ENCODE results near the gene ZRANB1.

The ZRANB1 gene

DNA sequence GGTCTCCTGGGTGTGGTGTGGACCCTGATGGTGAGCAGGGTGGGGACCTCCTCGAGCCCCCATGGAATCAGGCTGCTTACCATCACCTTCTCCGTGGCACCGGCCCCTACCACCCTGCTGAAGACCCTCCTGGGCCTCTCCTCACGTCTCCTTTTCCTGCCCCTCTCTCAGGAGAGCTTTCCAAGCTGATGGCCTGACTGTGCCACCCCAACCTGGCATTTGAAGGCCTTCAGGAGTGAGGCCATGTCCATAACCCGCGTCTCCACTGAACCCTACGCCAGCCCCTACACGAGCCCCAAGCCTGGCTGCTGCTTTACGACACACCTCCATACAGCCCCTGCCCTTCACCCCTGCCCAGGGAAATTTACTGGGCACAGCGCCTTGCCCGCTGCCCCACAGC is 55.4 kb downstream of the ZRANB1 start:
- Histone ChIP-seq H3K4me3 (ENCODE audit: low read depth, low read length, poor library complexity, severe bottlenecking) (no peak overlapping the region), H3K27ac (ENCODE audit: low read depth, low read length, poor library complexity, severe bottlenecking) (no peak overlapping the region), H3K9ac (ENCODE audit: low read length) (no peak overlapping the region), H3K4me1 (ENCODE audit: insufficient read depth, low read length, severe bottlenecking) (no peaks in the 10 kb centered on the region), H3K9me3 (ENCODE audit: low read length) (no peaks in the 10 kb centered on the region), H3F3A (ENCODE audit: insufficient read depth, low read length) (no peaks in the 10 kb centered on the region), H4K20me1 (ENCODE audit: insufficient read depth, low read length) (no peaks in the 10 kb centered on the region), H3K36me3 (ENCODE audit: insufficient read depth, low read length) (no peaks in the 10 kb centered on the region), H2AFZ (ENCODE audit: low read length) (no peak overlapping the region), H3K27me3 (ENCODE audit: insufficient read depth, low read length) (no peaks in the 10 kb centered on the region; the same call in 1 of the 2 replicates), H3K4me2 (ENCODE audit: low read length) (no peak overlapping the region), H3K9me2 (ENCODE audit: low read depth, low read length) (no peaks in the 10 kb centered on the region), H3K79me2 (ENCODE audit: insufficient read depth, low read length) (no peaks in the 10 kb centered on the region)
- TF ChIP-seq, protein P1, sequence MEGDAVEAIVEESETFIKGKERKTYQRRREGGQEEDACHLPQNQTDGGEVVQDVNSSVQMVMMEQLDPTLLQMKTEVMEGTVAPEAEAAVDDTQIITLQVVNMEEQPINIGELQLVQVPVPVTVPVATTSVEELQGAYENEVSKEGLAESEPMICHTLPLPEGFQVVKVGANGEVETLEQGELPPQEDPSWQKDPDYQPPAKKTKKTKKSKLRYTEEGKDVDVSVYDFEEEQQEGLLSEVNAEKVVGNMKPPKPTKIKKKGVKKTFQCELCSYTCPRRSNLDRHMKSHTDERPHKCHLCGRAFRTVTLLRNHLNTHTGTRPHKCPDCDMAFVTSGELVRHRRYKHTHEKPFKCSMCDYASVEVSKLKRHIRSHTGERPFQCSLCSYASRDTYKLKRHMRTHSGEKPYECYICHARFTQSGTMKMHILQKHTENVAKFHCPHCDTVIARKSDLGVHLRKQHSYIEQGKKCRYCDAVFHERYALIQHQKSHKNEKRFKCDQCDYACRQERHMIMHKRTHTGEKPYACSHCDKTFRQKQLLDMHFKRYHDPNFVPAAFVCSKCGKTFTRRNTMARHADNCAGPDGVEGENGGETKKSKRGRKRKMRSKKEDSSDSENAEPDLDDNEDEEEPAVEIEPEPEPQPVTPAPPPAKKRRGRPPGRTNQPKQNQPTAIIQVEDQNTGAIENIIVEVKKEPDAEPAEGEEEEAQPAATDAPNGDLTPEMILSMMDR (IDR thresholded peaks at IDR 0.05; ENCODE audit: low read length): no peak
- TF ChIP-seq EZH2 (IDR thresholded peaks at IDR 0.05; ENCODE audit: borderline replicate concordance, low read length): no peak

DNA sequence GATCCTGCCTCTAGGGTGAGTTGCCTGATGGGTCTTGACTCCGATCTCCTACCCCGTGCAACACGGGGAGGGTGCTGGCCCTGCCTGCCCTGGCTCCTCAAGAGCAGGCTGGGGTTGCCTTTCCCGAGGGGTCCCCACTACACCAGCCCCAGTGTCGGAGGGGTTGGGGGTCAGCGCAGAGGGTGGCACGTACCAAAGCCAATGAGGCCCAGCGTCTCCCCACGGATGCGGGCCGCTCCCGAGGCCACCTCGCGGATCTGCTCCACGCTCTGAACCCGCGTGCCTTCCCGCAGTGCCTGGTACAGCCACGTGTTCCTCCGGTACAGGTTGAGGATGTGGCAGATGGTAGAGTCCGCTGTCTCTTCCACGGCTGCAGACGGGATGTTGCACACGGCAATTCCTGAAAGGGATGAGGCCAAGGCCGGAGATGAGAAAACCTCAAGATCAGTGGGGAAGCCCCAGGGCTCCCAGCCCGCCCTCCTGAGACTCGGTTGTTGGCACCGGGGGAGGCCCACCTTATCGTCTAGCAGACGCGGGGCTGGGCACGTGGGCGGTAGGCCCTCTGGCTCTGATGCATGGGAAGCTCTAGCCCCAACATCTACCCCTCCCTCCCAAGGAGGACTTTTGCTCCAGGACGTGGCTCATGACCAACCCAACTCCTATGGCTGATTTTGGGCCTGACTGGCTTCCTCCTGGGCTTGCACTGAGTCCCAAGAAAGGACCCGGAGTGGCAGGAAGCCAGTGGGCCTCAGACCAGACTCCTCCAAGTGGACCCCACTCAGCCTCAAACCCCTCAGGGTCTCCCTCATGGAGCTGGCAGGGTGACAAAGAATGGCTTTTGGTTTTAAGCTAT is 56.1 kb downstream of the ZRANB1 start:
- H3K27ac ChIP-seq (ENCODE audit: low read depth, low read length, poor library complexity, severe bottlenecking): no peak overlapping the region
- no peaks in the 10 kb centered on the region for H3K9me3 ChIP-seq (ENCODE audit: low read length)
- H3K4me3 ChIP-seq (ENCODE audit: low read depth, low read length, poor library complexity, severe bottlenecking): no peak overlapping the region
- H2AFZ ChIP-seq (ENCODE audit: low read length): no peak overlapping the region
- H3F3A ChIP-seq (ENCODE audit: insufficient read depth, low read length): no peaks in the 10 kb centered on the region
- no peaks in the 10 kb centered on the region for H3K79me2 ChIP-seq (ENCODE audit: insufficient read depth, low read length)
- H3K36me3 ChIP-seq (ENCODE audit: insufficient read depth, low read length): no peaks in the 10 kb centered on the region
- H4K20me1 ChIP-seq (ENCODE audit: insufficient read depth, low read length): no peaks in the 10 kb centered on the region
- H3K9me2 ChIP-seq (ENCODE audit: low read depth, low read length): no peaks in the 10 kb centered on the region
- TF ChIP-seq, protein P1 (IDR thresholded peaks at IDR 0.05; ENCODE audit: low read length): no peak
- H3K9ac ChIP-seq (ENCODE audit: low read length): no peak overlapping the region
- no peaks in the 10 kb centered on the region for H3K4me1 ChIP-seq (ENCODE audit: insufficient read depth, low read length, severe bottlenecking)
- H3K4me2 ChIP-seq (ENCODE audit: low read length): no peak overlapping the region
- H3K27me3 ChIP-seq (ENCODE audit: insufficient read depth, low read length): no peaks in the 10 kb centered on the region; the same call in 1 of the 2 replicates

DNA sequence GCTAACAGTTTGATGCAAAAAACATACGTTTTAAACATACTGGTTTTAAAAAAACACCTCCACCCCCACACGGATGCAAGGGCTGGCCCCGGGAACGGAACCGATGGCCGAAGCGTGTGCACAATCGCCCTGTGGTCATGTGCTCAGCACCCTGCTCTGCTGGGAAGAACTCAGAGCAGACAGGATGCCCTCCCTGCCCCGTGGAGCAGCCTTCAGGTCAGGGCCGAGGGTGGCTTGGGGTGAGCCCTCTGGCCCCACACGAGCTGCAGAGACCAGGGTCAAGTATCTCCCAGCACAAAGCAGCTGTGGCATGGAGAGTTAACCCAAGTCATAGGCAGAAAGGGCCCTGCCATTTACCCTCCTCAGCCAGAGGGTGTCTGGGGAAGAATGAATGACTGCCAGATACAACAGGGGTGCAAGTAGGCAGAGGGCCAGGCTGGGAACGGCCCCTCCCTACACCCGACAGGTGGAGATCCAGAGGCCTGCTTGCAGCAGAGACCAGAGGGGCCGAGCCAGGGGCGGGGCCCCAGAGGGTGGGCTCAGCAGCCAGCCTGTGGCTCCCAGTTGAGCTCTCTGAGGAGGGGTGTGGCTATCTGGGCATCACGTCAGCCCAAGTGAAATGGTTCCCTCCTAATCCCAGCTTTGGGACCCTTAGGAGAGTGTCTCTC is 56.8 kb downstream of the ZRANB1 start:
- Histone ChIP-seq H3K9me2 (ENCODE audit: low read depth, low read length) (no peaks in the 10 kb centered on the region), H3K4me3 (ENCODE audit: low read depth, low read length, poor library complexity, severe bottlenecking) (no peak overlapping the region), H3K4me2 (ENCODE audit: low read length) (no peak overlapping the region), H3K9me3 (ENCODE audit: low read length) (no peaks in the 10 kb centered on the region), H3K79me2 (ENCODE audit: insufficient read depth, low read length) (no peaks in the 10 kb centered on the region), H3K27me3 (ENCODE audit: insufficient read depth, low read length) (no peaks in the 10 kb centered on the region; the same call in 1 of the 2 replicates), H3F3A (ENCODE audit: insufficient read depth, low read length) (no peaks in the 10 kb centered on the region), H2AFZ (ENCODE audit: low read length) (no peak overlapping the region), H3K36me3 (ENCODE audit: insufficient read depth, low read length) (no peaks in the 10 kb centered on the region), H4K20me1 (ENCODE audit: insufficient read depth, low read length) (no peaks in the 10 kb centered on the region), H3K9ac (ENCODE audit: low read length) (no peak overlapping the region), H3K4me1 (ENCODE audit: insufficient read depth, low read length, severe bottlenecking) (no peaks in the 10 kb centered on the region), H3K27ac (ENCODE audit: low read depth, low read length, poor library complexity, severe bottlenecking) (no peak overlapping the region)
- TF ChIP-seq, protein P1 (IDR thresholded peaks at IDR 0.05; ENCODE audit: low read length): no peak
- TF ChIP-seq EZH2 (IDR thresholded peaks at IDR 0.05; ENCODE audit: borderline replicate concordance, low read length): no peak

Measured in OCI-LY1 (cell line).